Pericardium fibroblast (primary cell): ENCODE data around the gene DYNLT2. TPM values are rescaled to one million over a fixed set of nuclear protein-coding genes. Genes with fewer than 3 reads are reported as not detected.

Experiments
- total RNA-seq: library from RNA; depleted of rRNA; stranded (reverse); fragments of >200 nt; gene quantifications from 2 replicates; pipeline ENCODE4 v1.2.3, GENCODE V29; 2015

The DYNLT2 gene
- total RNA-seq: 0.43 and 0.47 TPM in 2 replicates

GRCh38 chr6:169751242-169752073 is at the start of gene DYNLT2, which contains the start of gene ERMARD:
TSS of gene DYNLT2 (minus strand) at chr6:169751572. CDS start at chr6:169751458, 114 bp downstream.
TSS of gene ERMARD (plus strand) at chr6:169751622. CDS start at chr6:169751658, 36 bp downstream.

GRCh38 chr6:169724494-169725124 is 26.8 kb downstream of the DYNLT2 start, which contains the start of gene PHF10:
TSS of gene PHF10 (minus strand) at chr6:169724500. CDS start at chr6:169723931, 569 bp downstream.

GRCh38 chr6:169701954-169702839 is 49.2 kb downstream of the DYNLT2 start, which contains the start of the genes C6orf120 and WDR27:
TSS of gene C6orf120 (plus strand) at chr6:169702126. CDS start at chr6:169702460, 334 bp downstream.
TSS of gene WDR27 (minus strand) at chr6:169702029. CDS start at chr6:169689005, 13,024 bp downstream.

Other genes starting within 250 kb of the DYNLT2 start
- 9.0 and 17.0 TPM in 2 replicates for gene WDR27, start 49.5 kb downstream of the DYNLT2 start, total RNA-seq
- gene C6orf120, start 49.4 kb downstream of the DYNLT2 start, total RNA-seq: 63.1 and 69.4 TPM in 2 replicates
- 7.7 and 12.5 TPM in 2 replicates for gene PHF10, start 27.1 kb downstream of the DYNLT2 start, total RNA-seq
- 13.2 and 27.5 TPM in 2 replicates for gene ERMARD, start 50 bp upstream of the DYNLT2 start, total RNA-seq